HUDEP-2 (cell line): ENCODE data around the gene TTBK2.

Experiments
- DNase-seq, 76 experiments: peaks; one replicate each; lab custom pipeline; 2025; ENCODE audit not compliant: unreplicated experiment in 76 of 76; lab: John Stamatoyannopoulos, UW

TTBK2 gene

GRCh38 chr15:42704492-42704926 is 216.1 kb downstream of the TTBK2 start:
- DNase-seq, result peak in 62 of 76 experiments; percentile 5 to 67 (median 31)

DNA sequence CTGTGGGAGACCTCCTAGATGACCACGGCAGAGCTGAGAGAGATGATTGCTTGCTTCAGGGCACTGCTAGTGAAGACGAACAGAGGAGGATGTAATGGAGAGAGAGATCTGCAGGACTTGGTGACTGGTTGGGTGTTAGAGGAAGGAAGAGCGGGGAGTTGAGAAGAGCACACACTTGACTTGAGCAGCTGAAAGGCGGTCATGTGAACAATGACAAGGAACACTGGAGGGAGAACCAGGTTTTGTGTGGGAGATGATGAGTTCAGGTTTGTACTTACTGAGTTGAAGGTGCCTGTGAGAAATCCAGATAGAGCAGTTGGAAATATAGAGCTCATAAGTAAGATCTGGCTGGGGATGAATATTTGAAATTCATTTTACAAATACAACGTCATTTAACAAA is 224.0 kb downstream of the TTBK2 start:
- no peak for DNase-seq

DNA sequence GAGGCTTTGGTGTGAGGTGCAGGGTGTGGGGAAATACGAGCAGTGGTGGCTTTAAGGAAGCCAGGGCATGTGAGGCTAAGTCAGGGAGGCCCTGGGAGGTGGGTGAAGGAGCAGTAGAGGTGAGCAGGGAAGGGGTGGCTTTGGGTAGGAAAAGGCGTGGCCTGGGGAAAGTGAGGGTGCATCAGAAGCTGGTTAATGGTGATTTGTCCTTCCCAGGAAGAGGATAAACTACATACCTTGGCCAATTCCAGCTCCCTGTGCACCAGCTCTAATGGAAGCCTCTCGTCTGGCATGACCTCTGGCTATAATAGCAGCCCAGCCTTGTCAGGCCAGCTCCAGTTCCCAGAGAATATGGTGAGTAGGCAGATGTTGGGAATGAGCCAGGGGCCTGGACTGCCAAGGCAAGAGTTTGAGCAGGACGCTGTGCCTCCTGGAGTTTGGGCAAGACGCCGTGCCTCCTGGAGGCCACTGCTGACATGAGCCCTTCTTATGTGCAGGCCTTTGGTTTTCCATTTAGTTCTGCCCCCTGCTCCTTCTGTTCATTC is 225.0 kb downstream of the TTBK2 start:
- no peak for DNase-seq

DNA sequence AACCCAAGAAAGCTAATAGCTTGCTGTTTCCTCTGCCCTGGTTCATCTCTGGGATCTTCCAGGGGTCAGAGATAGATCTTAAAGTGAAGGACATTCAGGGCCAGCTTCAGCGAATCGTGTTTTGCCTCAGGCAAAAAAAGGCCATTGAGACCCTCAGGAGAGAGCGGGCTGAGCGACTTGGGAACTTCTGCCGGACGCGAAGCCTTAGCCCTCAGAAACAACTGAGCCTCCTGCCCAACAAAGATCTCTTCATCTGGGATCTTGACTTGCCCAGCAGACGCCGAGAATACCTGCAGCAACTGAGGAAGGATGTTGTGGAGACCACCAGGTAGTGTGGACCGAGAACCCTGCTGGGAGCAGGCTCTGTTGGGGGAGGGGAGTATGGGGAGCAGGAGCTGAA is 226.2 kb downstream of the TTBK2 start:
- no peak for DNase-seq

DNA sequence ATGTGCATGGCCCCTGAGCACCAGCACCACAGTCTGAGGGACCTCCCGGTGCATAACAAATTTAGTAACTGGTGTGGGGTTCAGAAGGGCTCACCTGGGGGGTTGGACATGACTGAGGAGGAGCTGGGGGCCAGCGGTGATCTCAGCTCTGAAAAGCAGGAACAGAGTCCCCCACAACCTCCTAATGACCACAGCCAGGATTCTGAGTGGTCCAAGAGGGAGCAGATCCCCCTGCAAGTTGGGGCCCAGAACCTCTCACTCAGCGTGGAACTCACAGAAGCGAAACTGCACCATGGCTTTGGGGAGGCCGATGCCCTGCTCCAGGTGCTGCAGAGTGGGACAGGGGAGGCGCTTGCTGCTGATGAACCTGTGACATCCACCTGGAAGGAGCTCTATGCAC is 226.6 kb downstream of the TTBK2 start:
- DNase-seq, result no peak

GRCh38 chr15:42693496-42693895 is 227.1 kb downstream of the TTBK2 start:
- DNase-seq, result no peak

DNA sequence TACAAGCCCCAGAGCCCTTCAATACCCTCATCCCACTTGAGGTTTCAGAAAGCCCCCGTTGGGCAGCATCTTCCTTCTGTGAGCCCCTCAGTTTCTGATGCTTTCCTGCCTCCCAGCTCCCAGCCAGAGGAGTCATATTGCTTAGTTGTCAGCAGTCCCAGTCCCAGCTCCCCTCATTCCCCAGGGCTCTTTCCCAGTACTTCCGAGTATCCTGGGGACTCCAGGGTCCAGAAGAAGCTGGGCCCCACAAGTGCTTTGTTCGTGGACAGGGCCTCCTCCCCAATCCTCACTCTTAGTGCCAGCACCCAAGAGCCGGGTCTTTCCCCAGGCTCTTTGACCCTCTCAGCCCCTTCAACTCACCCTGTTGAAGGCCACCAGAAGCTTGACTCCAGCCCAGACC is 227.6 kb downstream of the TTBK2 start:
- no peak for DNase-seq

DNA sequence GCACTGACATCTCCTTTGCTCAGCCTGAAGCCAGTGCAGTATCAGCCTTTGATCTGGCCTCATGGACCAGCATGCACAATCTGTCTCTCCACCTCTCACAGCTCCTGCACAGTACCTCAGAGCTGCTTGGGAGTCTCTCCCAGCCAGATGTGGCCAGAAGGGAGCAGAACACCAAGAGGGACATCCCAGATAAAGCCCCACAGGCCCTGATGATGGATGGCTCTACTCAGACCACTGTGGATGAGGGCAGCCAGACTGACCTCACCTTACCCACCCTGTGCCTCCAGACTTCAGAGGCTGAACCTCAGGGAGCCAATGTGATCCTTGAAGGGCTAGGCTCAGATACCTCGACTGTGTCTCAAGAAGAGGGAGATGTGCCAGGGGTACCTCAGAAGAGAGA is 228.0 kb downstream of the TTBK2 start:
- DNase-seq, result no peak

DNA sequence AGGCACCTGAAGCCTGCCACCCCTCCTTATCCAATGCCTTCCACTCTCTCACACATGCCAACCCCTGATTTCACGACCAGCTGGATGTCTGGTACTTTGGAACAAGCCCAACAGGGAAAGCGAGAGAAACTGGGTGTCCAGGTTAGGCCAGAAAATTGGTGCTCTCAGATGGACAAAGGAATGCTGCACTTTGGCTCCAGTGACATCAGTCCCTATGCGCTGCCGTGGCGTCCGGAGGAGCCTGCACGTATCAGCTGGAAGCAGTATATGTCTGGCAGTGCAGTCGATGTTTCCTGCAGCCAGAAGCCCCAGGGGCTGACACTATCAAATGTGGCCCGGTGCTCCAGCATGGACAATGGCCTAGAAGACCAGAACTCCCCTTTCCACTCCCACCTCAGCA is 228.8 kb downstream of the TTBK2 start:
- no peak for DNase-seq

GRCh38 chr15:42691308-42691707 is 229.3 kb downstream of the TTBK2 start:
- DNase-seq, result peak in 4 of 76 experiments; percentile 3 to 28 (median 8)
